ENCODE measurements around the gene TMC7. TPM values are rescaled to one million over a fixed set of nuclear protein-coding genes. Genes with fewer than 3 reads are reported as not detected.

Gene TMC7
- total RNA-seq, 1 experiment from 2014 or later, result 5.2 TPM

- H3K9me2 ChIP-seq (ENCODE audit: insufficient read depth), result no peaks in the 10 kb centered on the region
- ChIA-PET RAD21 (ENCODE audit: low non-redundant PET in 1 of 2, low total read pairs in 2 of 2, uncharacterized antibody in 2 of 2, unreplicated experiment in 2 of 2) (no interaction called here), CTCF (no interaction called here), POLR2A (interaction anchor here (0.8 kb wide), 1 partner anchor 19 kb away, joined by 4 read pairs; no protein-coding TSS in a partner anchor)
- no TSS peak for BruUV-seq (replicated peaks)
- peaks cover 14 to 34% of the 10 kb centered on the region in 2 experiments for H3K4me1 ChIP-seq (ENCODE audit: control insufficient read depth in 1 of 2, insufficient read depth in 2 of 2, low read length in 2 of 2)
- H3K4me2 ChIP-seq (ENCODE audit: low read length), result no peak overlapping the region
- no peak overlapping the region for H3K4me3 ChIP-seq (replicated peaks in 1 of 2; ENCODE audit: low read depth in 1 of 2, low read length in 2 of 2)
- H3K36me3 ChIP-seq (ENCODE audit: control insufficient read depth in 1 of 2, insufficient read depth in 2 of 2, low read length in 2 of 2), result no peaks in the 10 kb centered on the region
- DNase-seq (ENCODE audit: low read depth, low spot score) (no peak), ATAC-seq (no peak)
- intact Hi-C loops (cut with micrococcal nuclease), result loop anchor here (5.0 to 10.0 kb wide), 2 partner anchors 106 to 796 kb away; partner anchors contain the start of genes GPRC5B and TMC7
- H2AFZ ChIP-seq (ENCODE audit: low read depth, low read length, poor library complexity, severe bottlenecking), result no peak overlapping the region
- no peak overlapping the region for H3K27ac ChIP-seq (ENCODE audit: low read depth, low read length)
- no peaks in the 10 kb centered on the region for H4K20me1 ChIP-seq (ENCODE audit: insufficient read depth)
- H3K79me2 ChIP-seq (ENCODE audit: insufficient read depth, low read length), result no peaks in the 10 kb centered on the region
- no peak overlapping the region for H3K9ac ChIP-seq (ENCODE audit: low read length)
- H3K27me3 ChIP-seq (ENCODE audit: insufficient read depth, low read length), result no peaks in the 10 kb centered on the region
- TF ChIP-seq ELF1 (IDR thresholded peaks at IDR 0.05; ENCODE audit: borderline replicate concordance, low read depth) (no peak), POLR2AphosphoS5 (IDR thresholded peaks at IDR 0.05; ENCODE audit: low read depth, low read length) (no peak), JUND (IDR thresholded peaks at IDR 0.05) (no peak), REST (IDR thresholded peaks at IDR 0.05; ENCODE audit: low read depth) (no peak), ZFX (IDR thresholded peaks at IDR 0.05) (no peak), ATF3 (IDR thresholded peaks at IDR 0.05) (no peak)
- H3K9me3 ChIP-seq (ENCODE audit: control insufficient read depth in 1 of 2, insufficient read depth in 1 of 2, low read depth in 1 of 2, low read length in 2 of 2), result no peaks in the 10 kb centered on the region
Observed at GRCh38 chr16:19088341-19088916, 104.7 kb downstream of the TMC7 start.
